ENCODE results near the gene IER2. TPM values are rescaled to one million over a fixed set of nuclear protein-coding genes. Genes with fewer than 3 reads are reported as not detected.
A peak's percentile ranks its signal among the peaks of the same experiment; 100 is the strongest.

The IER2 gene
- polyA plus RNA-seq, 1 donor from 2014 or later = 23.3 TPM

GRCh38 chr19:13152356-13152973 lies 2.3 kb downstream of the IER2 start:
- H2AFZ ChIP-seq (ENCODE audit: low read depth, low read length) = peak overlapping the region; percentile 35
- no peak for TF ChIP-seq SMC3 (conservative IDR thresholded peaks at IDR 0.05; ENCODE audit: poor library complexity)
- TF ChIP-seq REST (IDR thresholded peaks at IDR 0.05; ENCODE audit: borderline replicate concordance) = no peak
- no peak for TF ChIP-seq TAF1 (IDR thresholded peaks at IDR 0.05; ENCODE audit: low read depth)
- peak; percentile 44 for TF ChIP-seq MXI1 (conservative IDR thresholded peaks at IDR 0.05; ENCODE audit: poor library complexity, severe bottlenecking)
- TF ChIP-seq RAD21 (conservative IDR thresholded peaks at IDR 0.05) = no peak
- no peak for TF ChIP-seq EP300 (conservative IDR thresholded peaks at IDR 0.05; ENCODE audit: poor library complexity, severe bottlenecking)
- TF ChIP-seq POLR2AphosphoS5 (IDR thresholded peaks at IDR 0.05) = no peak
- TF ChIP-seq CTCF (IDR thresholded peaks at IDR 0.05; ENCODE audit: poor library complexity, severe bottlenecking) = no peak
- no peak for TF ChIP-seq EZH2 (IDR thresholded peaks at IDR 0.05; ENCODE audit: borderline replicate concordance, insufficient read depth, low read length, poor library complexity, severe bottlenecking)
- peak overlapping the region; percentile 97 for H3K4me3 ChIP-seq (ENCODE audit: low read length)
- H3K9me3 ChIP-seq (ENCODE audit: low read length) = no peaks in the 10 kb centered on the region
- H3K79me2 ChIP-seq (replicated peaks; ENCODE audit: insufficient read depth, low read length) = peaks cover 4% of the 10 kb centered on the region
- peak overlapping the region; percentile 56 for H3K4me2 ChIP-seq (ENCODE audit: low read length)
- peak overlapping the region; percentile 96 for H3K27ac ChIP-seq (ENCODE audit: low read length)
- no peaks in the 10 kb centered on the region for H4K20me1 ChIP-seq (ENCODE audit: insufficient read depth)
- H3K27me3 ChIP-seq (ENCODE audit: insufficient read depth, low read depth, low read length) = peaks cover 16% of the 10 kb centered on the region
- peak overlapping the region; percentile 92 for H3K9ac ChIP-seq (ENCODE audit: low read length)
- H3F3A ChIP-seq (ENCODE audit: insufficient read depth, low read length, poor library complexity, severe bottlenecking) = no peaks in the 10 kb centered on the region
- H3K9me2 ChIP-seq (ENCODE audit: insufficient read depth, low read length) = no peaks in the 10 kb centered on the region
- no peaks in the 10 kb centered on the region for H3K36me3 ChIP-seq (ENCODE audit: insufficient read depth, low read length)

- H3K4me3 ChIP-seq (ENCODE audit: low read length) = peak overlapping the region; percentile 97
- H3K36me3 ChIP-seq (ENCODE audit: insufficient read depth, low read length) = no peaks in the 10 kb centered on the region
- H3F3A ChIP-seq (ENCODE audit: insufficient read depth, low read length, poor library complexity, severe bottlenecking) = no peaks in the 10 kb centered on the region
- no peaks in the 10 kb centered on the region for H3K9me2 ChIP-seq (ENCODE audit: insufficient read depth, low read length)
- peak overlapping the region; percentile 96 for H3K27ac ChIP-seq (ENCODE audit: low read length)
- H3K9ac ChIP-seq (ENCODE audit: low read length) = peak overlapping the region; percentile 92
- H3K4me2 ChIP-seq (ENCODE audit: low read length) = peak overlapping the region; percentile 46
- TF ChIP-seq RAD21 (conservative IDR thresholded peaks at IDR 0.05) (peak; percentile 25), EZH2 (IDR thresholded peaks at IDR 0.05; ENCODE audit: borderline replicate concordance, insufficient read depth, low read length, poor library complexity, severe bottlenecking) (no peak), POLR2AphosphoS5 (IDR thresholded peaks at IDR 0.05) (peak; percentile 98), SMC3 (conservative IDR thresholded peaks at IDR 0.05; ENCODE audit: poor library complexity) (no peak), EP300 (conservative IDR thresholded peaks at IDR 0.05; ENCODE audit: poor library complexity, severe bottlenecking) (peak; percentile 61), TAF1 (IDR thresholded peaks at IDR 0.05; ENCODE audit: low read depth) (peak; percentile 82), MXI1 (conservative IDR thresholded peaks at IDR 0.05; ENCODE audit: poor library complexity, severe bottlenecking) (peak; percentile 58), CTCF (IDR thresholded peaks at IDR 0.05; ENCODE audit: poor library complexity, severe bottlenecking) (peak; percentile 52), REST (IDR thresholded peaks at IDR 0.05; ENCODE audit: borderline replicate concordance) (peak; percentile 56)
- H4K20me1 ChIP-seq (ENCODE audit: insufficient read depth) = no peaks in the 10 kb centered on the region
- H3K79me2 ChIP-seq (replicated peaks; ENCODE audit: insufficient read depth, low read length) = peaks cover 4% of the 10 kb centered on the region
- H3K9me3 ChIP-seq (ENCODE audit: low read length) = no peaks in the 10 kb centered on the region
- peak overlapping the region; percentile 35 for H2AFZ ChIP-seq (ENCODE audit: low read depth, low read length)
- H3K27me3 ChIP-seq (ENCODE audit: insufficient read depth, low read depth, low read length) = peaks cover 16% of the 10 kb centered on the region
Measured at GRCh38 chr19:13152974-13153568, 2.9 kb downstream of the IER2 start.
